HAP-1 (cell line): ENCODE data around the gene PRUNE1.

ENCODE experiments used
- DNase-seq, 2 experiments: peaks; one replicate each; pipeline ENCODE4 v3.0.0-alpha.2; 2016 to 2020; ENCODE audit warnings: low spot score in 2 of 2
- H3K27me3 ChIP-seq: fragments of 250-450 bp; sonication (Bioruptor Pico); 2 replicates; pipeline ENCODE4 v1.5.1; 2020; ENCODE audit warnings: low read depth, mild to moderate bottlenecking, moderate library complexity
- H3K36me3 ChIP-seq: fragments of 250-450 bp; sonication (Bioruptor Pico); replicated peaks from 2 replicates; pipeline ENCODE4 v1.5.1; 2020; ENCODE audit warnings: mild to moderate bottlenecking
- H3K4me1 ChIP-seq: fragments of 250-450 bp; sonication (Bioruptor Pico); 2 replicates; pipeline ENCODE4 v1.5.1; 2020; ENCODE audit warnings: mild to moderate bottlenecking
- H3K4me3 ChIP-seq: fragments of 250-450 bp; sonication (Bioruptor Pico); 2 replicates; pipeline ENCODE4 v1.5.1; 2020; ENCODE audit warnings: mild to moderate bottlenecking, moderate library complexity
- H3K9me3 ChIP-seq: fragments of 250-450 bp; sonication (Bioruptor Pico); 2 replicates; pipeline ENCODE4 v1.5.1; 2020; ENCODE audit warnings: mild to moderate bottlenecking, moderate library complexity
- in situ Hi-C: fragments of 300-500 bp; cut with MboI; formaldehyde crosslinking; loops from 3 replicates; pipeline ENCODE4 v1.14.3; 2020; ENCODE audit warnings: low sequenced_read_pairs, inconsistent platforms, mixed read lengths

PRUNE1 gene

DNA sequence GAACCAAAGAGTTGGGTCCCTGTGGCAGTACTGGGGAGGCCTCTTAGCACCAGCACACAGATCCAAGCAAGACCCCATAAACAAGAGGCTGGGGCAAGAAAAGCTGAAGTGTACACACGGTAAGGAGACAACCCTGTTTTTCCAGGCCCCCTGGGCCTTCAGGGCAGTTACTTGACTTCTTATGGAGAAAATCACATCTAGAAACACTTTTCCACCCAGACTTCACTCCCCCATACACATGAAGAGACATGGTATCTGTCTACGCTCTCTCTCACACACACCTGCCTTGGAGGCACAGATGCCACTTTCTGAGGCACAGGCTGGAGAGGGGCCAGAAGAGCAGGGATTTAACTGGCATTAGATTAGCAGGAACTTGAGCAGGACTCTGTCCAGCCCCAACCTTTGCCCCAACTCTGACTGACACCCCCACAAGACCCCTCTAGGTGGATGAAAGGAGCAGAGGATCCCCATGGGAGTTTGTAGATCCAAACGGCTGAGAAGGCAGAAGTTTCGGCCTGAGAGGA, 35.8 kb upstream of the PRUNE1 start:
- Histone ChIP-seq H3K9me3 (no peaks in the 10 kb centered on the region), H3K4me3 (peak overlapping the region; percentile 73; the same call in 1 of the 2 replicates), H3K27me3 (no peaks in the 10 kb centered on the region), H3K36me3 (peaks cover 18% of the 10 kb centered on the region), H3K4me1 (peaks cover 24% of the 10 kb centered on the region)
- in situ Hi-C loops, result no loop called here
- DNase-seq, result no peak

DNA sequence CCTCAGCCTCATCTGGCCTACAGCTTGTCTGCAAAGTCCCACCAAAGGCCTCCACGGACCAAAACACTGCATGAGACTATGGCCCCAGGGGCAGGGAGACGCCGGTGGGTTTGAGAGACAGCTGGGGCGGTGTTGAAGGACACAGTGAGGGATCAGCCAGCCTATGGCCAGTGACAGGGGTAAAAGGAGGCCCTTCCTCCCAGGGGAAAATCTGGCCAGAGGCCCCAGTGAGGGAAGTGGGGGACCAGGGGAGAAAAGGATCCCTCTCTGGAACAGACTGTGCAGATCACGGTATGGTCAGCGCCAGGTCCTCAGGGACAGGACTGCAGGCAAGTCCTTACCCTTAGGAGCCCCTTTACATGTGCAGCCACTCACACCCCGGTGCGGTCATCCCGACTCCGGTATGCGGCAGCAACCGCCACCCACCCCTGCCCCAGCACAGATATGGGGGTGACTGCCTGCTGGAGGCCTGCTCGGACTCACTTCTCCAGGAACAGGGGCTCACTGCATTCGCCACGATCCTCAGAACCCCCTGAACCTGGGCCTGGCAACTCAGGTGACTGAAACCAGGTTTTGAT, 34.9 kb upstream of the PRUNE1 start:
- no peaks in the 10 kb centered on the region for H3K9me3 ChIP-seq
- peaks cover 24% of the 10 kb centered on the region for H3K4me1 ChIP-seq
- no peaks in the 10 kb centered on the region for H3K27me3 ChIP-seq
- peak overlapping the region; percentile 73 for H3K4me3 ChIP-seq
- in situ Hi-C loops, result no loop called here
- DNase-seq, result peak in 1 of 2 experiments; percentile 42
- peaks cover 9% of the 10 kb centered on the region for H3K36me3 ChIP-seq

DNA sequence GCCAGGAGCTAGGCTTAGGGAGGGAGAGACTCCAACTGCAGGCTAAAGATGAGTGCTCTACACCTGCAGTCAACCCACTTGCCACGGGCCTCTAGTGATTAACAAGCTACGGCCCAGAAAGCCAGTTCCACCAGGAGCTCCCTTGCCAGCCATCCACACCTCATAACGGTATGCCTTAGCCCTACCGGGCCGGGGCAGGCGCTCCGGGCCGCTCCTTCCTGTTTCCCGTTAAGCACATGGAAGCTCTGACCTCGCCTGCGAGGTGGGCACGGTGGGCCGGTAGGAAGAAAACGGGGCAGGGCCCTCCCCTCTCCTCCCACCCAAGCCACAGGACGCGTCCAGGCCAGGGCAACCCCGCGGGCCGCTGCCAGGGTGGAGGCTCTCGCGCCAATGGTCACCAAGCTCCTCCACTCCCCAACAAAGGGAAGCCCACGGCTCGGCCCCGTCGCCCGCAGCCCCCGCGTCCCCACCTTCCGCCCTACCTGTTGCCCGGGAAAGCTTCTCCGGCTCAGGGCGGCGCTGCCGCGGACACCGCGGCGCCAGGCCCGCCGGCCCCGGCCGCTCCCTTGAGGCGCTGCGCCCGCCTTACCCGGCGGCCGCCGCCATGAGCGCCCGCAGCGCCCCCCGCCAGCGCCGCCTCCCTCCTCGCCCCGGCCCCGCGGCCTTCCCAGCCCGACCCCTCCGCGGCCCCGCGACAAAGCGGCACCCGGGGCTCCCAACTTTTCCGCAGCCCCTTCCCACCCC, 34.2 kb upstream of the PRUNE1 start:
- in situ Hi-C loops, result no loop called here
- DNase-seq, result peak in 1 of 2 experiments; percentile 44
- Histone ChIP-seq H3K27me3 (no peaks in the 10 kb centered on the region), H3K4me3 (peak overlapping the region; percentile 73), H3K36me3 (peaks cover 3% of the 10 kb centered on the region), H3K4me1 (peaks cover 24% of the 10 kb centered on the region), H3K9me3 (no peaks in the 10 kb centered on the region)

DNA sequence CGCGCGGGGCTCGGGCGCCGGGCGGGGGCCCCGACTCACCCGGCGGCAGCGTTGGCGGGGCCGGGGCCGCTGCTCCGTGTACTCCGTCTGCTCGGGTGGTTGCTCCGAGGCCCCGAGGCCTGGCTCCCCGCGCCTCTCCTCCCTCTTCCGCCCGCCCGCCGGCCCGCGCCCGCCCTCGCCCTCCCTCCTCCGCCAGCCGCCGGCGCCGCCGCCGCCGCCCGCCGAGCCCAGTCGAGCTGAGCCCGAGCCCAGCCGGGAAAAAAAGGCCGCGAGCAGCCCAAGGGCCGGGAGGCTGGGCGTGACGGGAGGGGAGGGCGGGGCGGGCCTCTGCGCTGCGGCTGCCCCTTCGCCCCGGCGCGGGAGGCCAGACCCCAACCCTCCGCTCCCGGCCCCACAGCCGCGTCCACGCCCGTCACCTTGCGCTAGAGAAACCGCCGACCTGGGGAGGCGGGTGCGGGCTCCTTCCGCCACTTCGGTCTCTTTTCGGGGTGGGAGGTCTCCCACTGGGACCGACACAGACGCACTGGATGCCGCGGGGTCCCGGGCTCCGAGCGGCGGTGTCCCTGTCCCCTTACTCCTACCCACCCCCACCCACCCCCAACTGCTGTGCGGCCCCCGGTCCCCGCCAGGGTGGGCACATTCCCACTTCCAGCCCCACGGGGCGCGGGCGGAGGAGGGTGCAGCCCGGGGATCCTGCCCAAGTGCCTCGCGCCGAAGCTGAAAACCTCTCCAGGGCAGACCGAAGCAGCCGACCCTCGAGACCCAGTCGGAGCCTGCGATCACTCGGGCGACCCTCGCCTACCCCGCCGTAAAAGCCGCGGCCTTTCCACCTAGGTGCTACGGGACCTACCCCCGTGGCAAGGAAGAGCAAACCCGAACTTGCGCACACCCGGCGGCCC, 33.4 kb upstream of the PRUNE1 start, which contains the start of gene CERS2:
Gene CERS2, minus strand, starts transcription at position 256 of the 899 bp plus-strand sequence. CDS start 5,745 bp downstream, outside the sequence.
- DNase-seq, result peak; percentile 68 to 83
- in situ Hi-C loops, result no loop called here
- Histone ChIP-seq H3K4me1 (peaks cover 32% of the 10 kb centered on the region), H3K4me3 (peak within 1 kb of the TSS; percentile 73), H3K27me3 (no peaks in the 10 kb centered on the region), H3K9me3 (no peaks in the 10 kb centered on the region), H3K36me3 (no peaks in the 10 kb centered on the region)

DNA sequence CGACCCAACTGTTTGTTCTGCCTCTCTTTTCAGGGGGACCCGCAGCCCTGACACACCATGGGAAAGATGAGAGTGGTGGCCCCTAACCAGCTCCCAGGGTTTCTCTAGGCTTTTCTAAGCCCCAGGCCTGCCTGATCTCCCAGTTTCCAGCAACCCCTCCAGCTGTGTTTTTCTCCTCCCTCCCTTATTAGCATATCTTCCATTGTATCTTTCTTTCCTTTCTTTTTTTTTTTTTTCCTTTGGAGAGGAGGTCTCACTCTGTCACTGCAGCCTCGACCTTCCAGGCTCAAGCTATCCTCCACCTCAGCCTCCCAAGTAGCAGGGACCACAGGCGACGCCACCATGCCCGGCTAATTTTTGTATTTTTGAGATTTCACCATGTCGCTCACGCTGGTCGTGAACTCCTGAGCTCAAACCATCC, 31.8 kb upstream of the PRUNE1 start:
- in situ Hi-C loops, result no loop called here
- Histone ChIP-seq H3K4me3 (no peak overlapping the region), H3K36me3 (no peaks in the 10 kb centered on the region), H3K4me1 (peaks cover 27% of the 10 kb centered on the region), H3K27me3 (no peaks in the 10 kb centered on the region), H3K9me3 (no peaks in the 10 kb centered on the region)
- DNase-seq, result no peak

DNA sequence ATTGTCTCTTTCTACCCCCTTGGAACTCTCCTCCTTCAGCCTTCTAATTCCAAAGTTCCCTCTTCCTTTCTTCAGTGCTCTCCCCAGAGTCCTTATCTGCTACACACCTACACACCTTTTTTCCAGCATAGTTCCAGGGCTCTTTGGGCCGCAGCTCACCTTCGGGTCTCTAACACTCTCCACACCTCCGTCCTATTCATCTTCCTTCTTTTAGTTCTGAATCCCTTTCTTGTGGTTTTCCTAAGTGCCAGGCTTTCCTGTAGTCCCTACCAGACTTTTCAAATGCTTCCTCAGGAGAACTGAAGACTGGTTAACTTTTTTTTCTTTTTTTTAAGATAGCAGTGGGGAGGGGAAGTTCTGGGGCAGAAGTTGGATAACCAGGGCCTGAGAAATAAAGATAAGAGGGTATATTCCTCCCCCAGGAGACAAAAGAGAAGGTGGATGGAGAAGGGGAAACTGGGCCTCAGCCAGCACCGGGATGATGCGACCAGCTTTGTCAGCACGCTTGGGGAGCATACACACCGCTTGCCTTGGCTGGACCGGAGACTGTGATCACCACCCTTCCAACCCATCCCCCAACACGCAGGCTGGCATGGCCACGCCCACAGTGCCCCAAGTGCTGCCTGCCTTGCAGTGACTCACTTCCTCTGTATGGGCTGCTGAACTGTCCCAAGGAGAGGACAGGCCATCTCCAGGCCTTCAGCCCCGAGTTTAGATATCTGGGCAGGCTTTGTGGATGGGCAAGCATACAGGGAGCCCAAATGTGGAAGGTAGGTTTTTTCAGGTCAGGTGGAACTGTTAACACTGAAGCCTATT, 31.2 kb upstream of the PRUNE1 start:
- in situ Hi-C loops, result no loop called here
- no peak for DNase-seq

DNA sequence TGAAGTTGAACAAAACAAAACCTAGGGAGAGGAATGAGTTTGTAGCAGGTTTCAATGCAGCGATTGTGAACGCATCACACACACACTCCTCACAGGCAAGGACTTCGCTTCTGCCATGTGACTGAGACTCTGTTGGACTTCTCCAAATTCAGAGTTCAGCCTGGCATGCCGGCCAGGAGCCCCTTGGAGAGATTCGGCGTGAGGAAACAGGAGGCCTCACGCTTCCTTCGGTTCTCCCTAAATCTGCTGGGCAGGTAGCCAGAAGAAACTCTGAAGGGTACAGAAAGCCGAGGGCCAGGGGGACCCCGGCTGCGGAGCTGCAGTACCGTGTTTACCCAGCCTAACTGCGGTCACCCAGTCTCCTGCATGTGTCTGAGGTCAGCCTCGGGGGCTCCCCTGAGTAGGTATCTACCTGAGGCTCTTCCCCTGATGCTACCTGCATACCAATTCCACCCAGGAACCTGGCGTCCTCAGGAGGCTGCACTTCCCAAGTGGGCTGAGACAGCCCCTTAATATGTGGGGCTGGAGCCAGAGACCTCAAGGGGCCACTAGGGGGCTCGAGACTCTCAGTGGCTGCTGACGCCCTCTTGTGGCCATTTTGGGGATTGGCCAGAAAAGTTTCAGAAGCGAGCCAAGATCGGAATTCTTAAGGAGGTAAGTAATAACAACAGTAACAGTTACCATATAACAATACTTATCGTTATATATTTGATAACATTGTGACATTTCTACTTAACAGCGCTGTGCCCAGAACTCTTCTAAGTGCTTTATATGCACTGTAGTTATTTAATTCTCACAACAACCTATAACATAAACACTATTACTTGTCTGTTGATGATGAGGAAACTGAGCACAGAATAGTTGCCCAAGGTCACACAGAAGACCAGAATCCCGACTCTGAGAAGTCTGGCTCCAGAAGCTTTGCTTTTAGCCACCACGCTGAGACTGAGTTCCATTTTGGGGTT, 28.9 kb upstream of the PRUNE1 start:
- H3K4me3 ChIP-seq, result peak overlapping the region; percentile 10; the same call in 1 of the 2 replicates
- in situ Hi-C loops, result no loop called here
- H3K4me1 ChIP-seq, result peaks cover 8% of the 10 kb centered on the region
- no peaks in the 10 kb centered on the region for H3K36me3 ChIP-seq
- peak; percentile 72 to 93 for DNase-seq
- no peaks in the 10 kb centered on the region for H3K27me3 ChIP-seq
- no peaks in the 10 kb centered on the region for H3K9me3 ChIP-seq

More for the DNA sequence above, 31.2 kb upstream of the PRUNE1 start:
- no peaks in the 10 kb centered on the region for H3K36me3 ChIP-seq
- H3K27me3 ChIP-seq, result no peaks in the 10 kb centered on the region
- H3K9me3 ChIP-seq, result no peaks in the 10 kb centered on the region
- H3K4me3 ChIP-seq, result no peak overlapping the region
- H3K4me1 ChIP-seq, result peaks cover 20% of the 10 kb centered on the region

DNA sequence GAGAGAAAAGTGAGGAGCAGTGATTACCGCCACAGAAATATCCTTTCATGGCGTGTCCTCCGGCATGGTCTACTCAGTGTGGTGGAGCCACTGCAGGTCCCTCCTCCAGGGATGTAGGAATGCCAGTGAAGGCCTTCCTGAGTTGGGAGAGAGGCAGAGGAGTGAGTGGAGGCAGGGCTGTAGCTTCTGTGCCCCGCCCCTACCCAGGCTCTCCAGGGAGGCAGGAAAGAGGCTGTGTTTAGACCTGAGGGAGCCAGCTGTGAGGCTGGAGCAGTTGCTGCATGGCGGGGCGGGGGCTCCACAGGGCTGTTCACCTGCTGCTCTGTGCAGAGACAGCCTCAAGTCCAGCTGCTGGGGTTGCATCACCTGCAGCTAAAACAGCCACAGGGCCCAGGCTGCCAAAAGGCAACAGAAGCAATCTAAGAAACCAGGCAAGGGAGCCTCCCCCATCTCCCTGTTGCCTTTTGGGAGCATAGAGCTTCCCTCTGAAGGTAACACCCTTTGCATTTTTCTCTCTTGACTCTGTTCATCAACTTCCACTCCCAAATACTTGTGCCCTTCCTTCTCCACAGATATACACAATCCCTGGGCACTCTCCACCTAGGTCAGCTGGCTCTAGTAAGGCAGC, 27.0 kb upstream of the PRUNE1 start:
- Histone ChIP-seq H3K4me1 (peaks cover 8% of the 10 kb centered on the region), H3K27me3 (no peaks in the 10 kb centered on the region), H3K4me3 (no peak overlapping the region), H3K36me3 (no peaks in the 10 kb centered on the region), H3K9me3 (no peaks in the 10 kb centered on the region)
- in situ Hi-C loops, result no loop called here
- DNase-seq, result peak in 1 of 2 experiments; percentile 48

DNA sequence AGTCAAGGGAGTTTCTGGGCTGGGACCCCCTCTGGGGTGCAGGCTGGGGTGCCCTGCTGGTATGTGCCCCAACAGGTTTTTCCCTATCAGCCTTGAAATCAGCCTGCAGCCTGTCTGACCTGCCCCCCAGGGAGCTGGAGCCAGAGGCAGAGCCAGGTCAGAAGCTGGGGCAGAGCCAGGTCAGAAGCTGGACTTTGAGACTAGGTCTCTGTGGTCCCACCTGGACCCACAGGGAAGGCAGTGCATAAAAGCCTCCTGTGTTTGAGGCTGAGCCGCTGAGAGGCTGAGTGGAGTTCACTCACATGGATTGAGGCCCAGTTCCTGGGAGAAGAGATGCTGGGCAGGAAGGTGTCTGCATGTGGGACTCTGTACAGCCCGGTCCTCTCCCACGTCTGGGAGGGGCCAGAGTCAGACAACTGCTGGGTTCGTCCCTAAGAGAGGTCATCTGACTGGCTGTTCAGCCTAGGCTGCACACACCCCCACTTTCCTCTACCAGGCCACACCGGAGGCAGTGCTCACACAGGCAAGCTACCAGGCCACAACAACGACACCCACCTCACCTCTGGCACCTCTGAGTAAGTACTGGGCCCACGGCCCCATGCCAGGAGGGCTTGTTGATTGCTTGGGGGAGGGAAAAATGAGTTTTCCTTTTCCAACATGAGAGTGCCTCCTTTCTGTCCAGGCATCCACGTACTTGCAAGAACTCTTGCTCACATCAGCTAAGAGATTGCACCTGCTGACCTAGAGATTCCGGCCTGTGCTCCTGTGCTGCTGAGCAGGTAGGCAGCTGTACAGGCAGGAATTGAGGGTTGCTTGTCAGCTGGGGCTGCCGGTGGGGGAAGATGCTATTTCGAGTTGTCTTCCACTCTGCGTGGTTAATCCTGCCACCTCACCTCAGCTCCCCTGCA, 26.2 kb upstream of the PRUNE1 start, which contains the start of gene ANXA9:
Gene ANXA9, plus strand, starts transcription at position 488 of the 908 bp plus-strand sequence. CDS start 814 bp downstream, outside the sequence.
- H3K27me3 ChIP-seq, result no peaks in the 10 kb centered on the region
- H3K4me3 ChIP-seq, result no peak within 1 kb of the TSS
- in situ Hi-C loops, result no loop called here
- DNase-seq, result no peak
- no peaks in the 10 kb centered on the region for H3K9me3 ChIP-seq
- H3K36me3 ChIP-seq, result no peaks in the 10 kb centered on the region
- peaks cover 8% of the 10 kb centered on the region for H3K4me1 ChIP-seq

DNA sequence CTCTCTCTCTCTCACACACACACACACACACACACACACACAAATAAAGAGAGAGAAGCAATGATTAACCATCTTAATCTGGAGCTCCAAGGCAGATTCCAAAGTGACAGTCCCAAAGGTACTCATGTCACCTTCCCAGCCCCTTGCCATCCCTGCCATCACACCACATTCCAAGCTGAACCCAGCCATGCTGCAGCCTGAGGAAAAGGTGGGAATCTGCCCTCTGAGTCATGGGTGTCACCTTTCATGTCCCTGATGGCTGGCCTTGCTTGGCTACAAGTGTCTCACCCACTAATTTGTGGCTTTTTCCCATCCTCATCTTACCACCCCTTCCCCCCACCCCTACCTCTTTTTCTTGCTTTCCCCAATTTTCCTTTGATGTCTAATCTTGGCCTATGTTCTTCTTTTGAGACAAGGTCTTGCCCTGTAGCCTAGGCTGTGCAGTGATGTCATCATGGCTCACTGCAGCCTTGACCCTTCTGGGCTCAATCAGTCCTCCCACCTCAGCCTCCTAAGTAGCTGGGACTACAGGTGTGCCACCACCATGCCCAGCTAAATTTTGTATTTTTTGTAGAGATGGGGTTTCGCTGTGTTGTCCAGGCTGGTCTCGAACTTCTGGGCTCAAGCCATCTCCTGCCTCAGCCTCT, 22.9 kb upstream of the PRUNE1 start:
- Histone ChIP-seq H3K4me1 (no peaks in the 10 kb centered on the region), H3K4me3 (no peak overlapping the region), H3K36me3 (no peaks in the 10 kb centered on the region), H3K9me3 (no peaks in the 10 kb centered on the region), H3K27me3 (no peaks in the 10 kb centered on the region)
- in situ Hi-C loops, result no loop called here
- DNase-seq, result no peak
